Measurements from ENCODE around the gene NAB2. TPM values are rescaled to one million over a fixed set of nuclear protein-coding genes. Genes with fewer than 3 reads are reported as not detected.
A peak's percentile ranks its signal among the peaks of the same experiment; 100 is the strongest.

The NAB2 gene
- total and polyA plus RNA-seq, 9 of the 15 experiments (the other 6 are each of a cell fraction or from before 2014, with no cell fraction given): 0.45 to 40.9 (median 20.4) TPM

DNA sequence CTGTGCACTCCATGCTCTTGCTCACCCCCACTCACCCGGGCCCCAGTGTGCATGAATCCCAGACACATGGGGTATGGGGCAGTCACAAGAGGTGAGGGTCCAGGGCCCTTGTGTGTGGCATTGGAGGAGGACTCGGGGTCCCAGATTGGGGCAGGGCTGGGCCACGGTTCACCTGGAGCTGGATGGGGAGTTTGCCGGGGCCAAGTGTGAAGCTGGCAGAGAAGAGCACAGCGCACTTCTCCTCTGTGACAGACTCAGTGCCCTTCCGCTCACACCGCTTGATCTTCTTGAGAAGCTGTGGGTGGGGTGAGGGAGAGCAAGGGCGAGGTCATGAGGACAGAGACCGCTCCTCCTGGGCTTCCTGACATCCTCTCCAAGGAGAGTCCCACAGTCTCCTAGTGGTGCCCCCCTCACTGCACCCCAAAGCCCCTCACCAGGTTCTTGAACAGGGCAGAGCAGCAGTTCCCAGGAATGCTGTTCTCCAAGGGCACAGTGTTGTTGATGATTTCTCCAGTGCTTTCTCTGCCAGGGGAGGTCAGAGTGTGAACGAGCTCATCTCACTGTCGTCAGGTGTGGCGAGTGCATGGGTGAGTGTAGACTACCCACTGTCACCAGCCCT lies 15.5 kb downstream of the NAB2 start:
- CTCF ChIA-PET (ENCODE audit: low intra/inter-chr PET ratio): no interaction called here
- Histone ChIP-seq H3K27me3 (ENCODE audit: control insufficient read depth in 2 of 2, insufficient read depth in 2 of 2, low read length in 2 of 2) (no peaks in the 10 kb centered on the region), H3K9me3 (replicated peaks; ENCODE audit: control insufficient read depth, insufficient read depth, low read depth, low read length) (no peaks in the 10 kb centered on the region), H3K4me1 (replicated peaks in 1 of 2; ENCODE audit: control insufficient read depth in 2 of 2, insufficient read depth in 2 of 2, low read length in 2 of 2) (peaks cover 22 to 61% of the 10 kb centered on the region in 2 experiments), H3K4me3 (no peak overlapping the region), H4K20me1 (replicated peaks; ENCODE audit: control insufficient read depth, insufficient read depth, low read length) (no peaks in the 10 kb centered on the region), H3K9ac (ENCODE audit: insufficient read depth in 1 of 2, low read depth in 2 of 2, low read length in 2 of 2) (peak overlapping the region in 1 of 2 experiments; percentile 78; a peak in 1 of 4 replicates), H3K36me3 (ENCODE audit: control insufficient read depth, insufficient read depth, low read length) (peaks cover 40% of the 10 kb centered on the region), H3K4me2 (ENCODE audit: insufficient read depth, low read length) (no peak overlapping the region), H2AFZ (ENCODE audit: low read depth, low read length) (no peak overlapping the region), H3K79me2 (ENCODE audit: control insufficient read depth, insufficient read depth, low read length) (no peaks in the 10 kb centered on the region), H3K9me1 (ENCODE audit: control insufficient read depth, insufficient read depth, low read length) (no peaks in the 10 kb centered on the region), H3K27ac (ENCODE audit: extremely low read depth, low read depth, low read length) (no peak overlapping the region; the same call in 2 of the 3 replicates)
- WGBS (ENCODE audit: insufficient coverage, low coverage, missing lambda C conversion rate): 95% methylated on average over 11 of the region's 12 CpGs
- ATAC-seq: no peak
- POLR2A ChIA-PET: interaction anchor here (1.9 to 2.2 kb wide), 2 partner anchors 8 to 26 kb away, joined by 7 read pairs; partner anchors contain the start of gene NEMP1
- no peak for FAIRE-seq
- peak in 1 of 4 experiments; percentile 4 for DNase-seq (ENCODE audit: extremely low read depth in 1 of 4, low spot score in 3 of 4)
- BruUV-seq (replicated peaks): no TSS peak
- in situ Hi-C loops (cut with MboI) (no loop called here), intact Hi-C loops (cut with micrococcal nuclease) (no loop called here)
- TF ChIP-seq RBM39 (optimal IDR thresholded peaks at IDR 0.05; ENCODE audit: low read depth, low read length) (no peak), MCM2 (IDR thresholded peaks at IDR 0.05; ENCODE audit: low read depth) (no peak), ARHGAP35 (IDR thresholded peaks at IDR 0.05; ENCODE audit: partially characterized antibody) (no peak), HDAC1 (IDR thresholded peaks at IDR 0.05) (no peak), ZNF384 (IDR thresholded peaks at IDR 0.05; ENCODE audit: low read depth, low read length) (no peak), RHOXF2B (CRISPR knock-in tag; conservative IDR thresholded peaks at IDR 0.05) (no peak), PHF20 (IDR thresholded peaks at IDR 0.05; ENCODE audit: partially characterized antibody) (no peak), TAL1 (IDR thresholded peaks at IDR 0.05) (no peak), CBFA2T2 (conservative IDR thresholded peaks at IDR 0.05) (no peak), SMAD3 (CRISPR knock-in tag; conservative IDR thresholded peaks at IDR 0.05) (no peak), ZEB2 (IDR thresholded peaks at IDR 0.05) (no peak), CBX2 (IDR thresholded peaks at IDR 0.05; ENCODE audit: insufficient read depth, low read length, poor library complexity, severe bottlenecking) (no peak), ZNF780A (CRISPR knock-in tag; IDR thresholded peaks at IDR 0.05) (no peak), CCNT2 (IDR thresholded peaks at IDR 0.05; ENCODE audit: borderline replicate concordance, extremely low read depth, insufficient read length, low read depth, low read length) (no peak), ZNF239 (CRISPR knock-in tag; IDR thresholded peaks at IDR 0.05) (no peak)
- TF ChIP-seq, protein P1, sequence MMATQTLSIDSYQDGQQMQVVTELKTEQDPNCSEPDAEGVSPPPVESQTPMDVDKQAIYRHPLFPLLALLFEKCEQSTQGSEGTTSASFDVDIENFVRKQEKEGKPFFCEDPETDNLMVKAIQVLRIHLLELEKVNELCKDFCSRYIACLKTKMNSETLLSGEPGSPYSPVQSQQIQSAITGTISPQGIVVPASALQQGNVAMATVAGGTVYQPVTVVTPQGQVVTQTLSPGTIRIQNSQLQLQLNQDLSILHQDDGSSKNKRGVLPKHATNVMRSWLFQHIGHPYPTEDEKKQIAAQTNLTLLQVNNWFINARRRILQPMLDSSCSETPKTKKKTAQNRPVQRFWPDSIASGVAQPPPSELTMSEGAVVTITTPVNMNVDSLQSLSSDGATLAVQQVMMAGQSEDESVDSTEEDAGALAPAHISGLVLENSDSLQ (IDR thresholded peaks at IDR 0.05): no peak
- TF ChIP-seq, protein P2, sequence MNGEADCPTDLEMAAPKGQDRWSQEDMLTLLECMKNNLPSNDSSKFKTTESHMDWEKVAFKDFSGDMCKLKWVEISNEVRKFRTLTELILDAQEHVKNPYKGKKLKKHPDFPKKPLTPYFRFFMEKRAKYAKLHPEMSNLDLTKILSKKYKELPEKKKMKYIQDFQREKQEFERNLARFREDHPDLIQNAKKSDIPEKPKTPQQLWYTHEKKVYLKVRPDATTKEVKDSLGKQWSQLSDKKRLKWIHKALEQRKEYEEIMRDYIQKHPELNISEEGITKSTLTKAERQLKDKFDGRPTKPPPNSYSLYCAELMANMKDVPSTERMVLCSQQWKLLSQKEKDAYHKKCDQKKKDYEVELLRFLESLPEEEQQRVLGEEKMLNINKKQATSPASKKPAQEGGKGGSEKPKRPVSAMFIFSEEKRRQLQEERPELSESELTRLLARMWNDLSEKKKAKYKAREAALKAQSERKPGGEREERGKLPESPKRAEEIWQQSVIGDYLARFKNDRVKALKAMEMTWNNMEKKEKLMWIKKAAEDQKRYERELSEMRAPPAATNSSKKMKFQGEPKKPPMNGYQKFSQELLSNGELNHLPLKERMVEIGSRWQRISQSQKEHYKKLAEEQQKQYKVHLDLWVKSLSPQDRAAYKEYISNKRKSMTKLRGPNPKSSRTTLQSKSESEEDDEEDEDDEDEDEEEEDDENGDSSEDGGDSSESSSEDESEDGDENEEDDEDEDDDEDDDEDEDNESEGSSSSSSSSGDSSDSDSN (IDR thresholded peaks at IDR 0.05; ENCODE audit: borderline replicate concordance in 1 of 2, low read depth in 2 of 2, low read length in 2 of 2): no peak
- TF ChIP-seq, protein P3, sequence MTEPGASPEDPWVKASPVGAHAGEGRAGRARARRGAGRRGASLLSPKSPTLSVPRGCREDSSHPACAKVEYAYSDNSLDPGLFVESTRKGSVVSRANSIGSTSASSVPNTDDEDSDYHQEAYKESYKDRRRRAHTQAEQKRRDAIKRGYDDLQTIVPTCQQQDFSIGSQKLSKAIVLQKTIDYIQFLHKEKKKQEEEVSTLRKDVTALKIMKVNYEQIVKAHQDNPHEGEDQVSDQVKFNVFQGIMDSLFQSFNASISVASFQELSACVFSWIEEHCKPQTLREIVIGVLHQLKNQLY (CRISPR knock-in tag; conservative IDR thresholded peaks at IDR 0.05): no peak

All from K562 (cell line).